Anterior cingulate cortex (tissue), 58 donors: ENCODE data around the gene MRPS31.

Experiments
- DNase-seq, 58 donors: peaks; one replicate each; lab custom pipeline; 2025; lab: John Stamatoyannopoulos, UW

The MRPS31 gene

GRCh38 chr13:40770934-40771618 lies at the start of gene MRPS31:
Gene MRPS31 (minus strand): TSS chr13:40771190. CDS start chr13:40771136, 54 bp downstream.
- peak; percentile 56 to 97 (median 90) for DNase-seq

- no peak for DNase-seq
Measured at GRCh38 chr13:40819797-40820315, 48.9 kb upstream of the MRPS31 start.

GRCh38 chr13:40818926-40819325 lies 47.9 kb upstream of the MRPS31 start:
- DNase-seq, result no peak

GRCh38 chr13:40814803-40815202 lies 43.8 kb upstream of the MRPS31 start:
- DNase-seq, result no peak

- DNase-seq, result no peak
Measured at GRCh38 chr13:40813667-40814454, 42.9 kb upstream of the MRPS31 start.

GRCh38 chr13:40812724-40813445 lies 41.9 kb upstream of the MRPS31 start:
- no peak for DNase-seq

GRCh38 chr13:40812102-40812501 lies 41.1 kb upstream of the MRPS31 start:
- no peak for DNase-seq

- DNase-seq, result no peak
Measured at GRCh38 chr13:40809471-40809870, 38.5 kb upstream of the MRPS31 start.

- no peak for DNase-seq
Measured at GRCh38 chr13:40806241-40806640, 35.3 kb upstream of the MRPS31 start.

- DNase-seq, result no peak
Measured at GRCh38 chr13:40803316-40803715, 32.3 kb upstream of the MRPS31 start.

- no peak for DNase-seq
Measured at GRCh38 chr13:40801255-40802217, 30.5 kb upstream of the MRPS31 start.

- DNase-seq, result no peak
Measured at GRCh38 chr13:40800559-40800958, 29.6 kb upstream of the MRPS31 start.

GRCh38 chr13:40799508-40799907 lies 28.5 kb upstream of the MRPS31 start:
- DNase-seq, result no peak

GRCh38 chr13:40798380-40798779 lies 27.4 kb upstream of the MRPS31 start:
- DNase-seq, result no peak

GRCh38 chr13:40796649-40797048 lies 25.7 kb upstream of the MRPS31 start:
- no peak for DNase-seq

- DNase-seq, result no peak
Measured at GRCh38 chr13:40794414-40795368, 23.7 kb upstream of the MRPS31 start.

GRCh38 chr13:40793339-40793738 lies 22.3 kb upstream of the MRPS31 start:
- DNase-seq, result no peak

- no peak for DNase-seq
Measured at GRCh38 chr13:40792284-40793051, 21.5 kb upstream of the MRPS31 start.
